Breast epithelium (tissue), 3 donors: Measurements from ENCODE around the gene FERMT1.

Source experiments
- POLR2A ChIP-seq: fragments of 450-650 bp; IDR thresholded peaks from one replicate; pipeline ENCODE4 v1.6.1; 2016; ENCODE audit warnings: antibody characterized with exemption, mild to moderate bottlenecking, moderate library complexity
- POLR2AphosphoS5 ChIP-seq, 3 donors: sonication (generic); formaldehyde crosslinking; IDR thresholded peaks; one replicate each; pipeline ENCODE4 v1.6.1; 2017; ENCODE audit warnings: antibody characterized with exemption in 3 of 3
- TF ChIP-seq, protein P1 (sequence below), 3 donors: fragments of 450-650 bp; IDR thresholded peaks; one replicate each; pipeline ENCODE4 v1.5.1; 2016 to 2017; ENCODE audit warnings: antibody characterized with exemption in 3 of 3, mild to moderate bottlenecking in 3 of 3, moderate library complexity in 3 of 3

DNA sequence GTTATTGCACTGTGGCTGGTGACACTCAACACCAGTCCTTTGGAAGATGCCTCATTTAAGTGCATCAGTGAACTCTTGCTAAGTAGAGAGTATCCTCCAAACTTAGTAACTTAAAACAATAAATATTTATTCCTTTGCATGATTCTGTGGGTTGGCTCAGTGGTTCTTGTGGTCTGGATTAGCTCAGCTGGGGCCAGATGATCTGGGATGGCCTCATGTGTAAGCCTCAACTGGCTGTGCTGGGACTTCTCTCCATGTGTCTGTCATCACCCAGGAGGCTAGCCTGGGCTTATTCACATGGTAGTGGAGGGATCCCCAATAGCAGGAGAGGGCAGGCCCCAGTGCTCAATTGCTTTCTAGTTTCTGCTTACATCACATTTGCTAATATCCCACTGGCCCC lies 77.3 kb downstream of the FERMT1 start:
- TF ChIP-seq POLR2A, result no peak
- TF ChIP-seq, protein P1, sequence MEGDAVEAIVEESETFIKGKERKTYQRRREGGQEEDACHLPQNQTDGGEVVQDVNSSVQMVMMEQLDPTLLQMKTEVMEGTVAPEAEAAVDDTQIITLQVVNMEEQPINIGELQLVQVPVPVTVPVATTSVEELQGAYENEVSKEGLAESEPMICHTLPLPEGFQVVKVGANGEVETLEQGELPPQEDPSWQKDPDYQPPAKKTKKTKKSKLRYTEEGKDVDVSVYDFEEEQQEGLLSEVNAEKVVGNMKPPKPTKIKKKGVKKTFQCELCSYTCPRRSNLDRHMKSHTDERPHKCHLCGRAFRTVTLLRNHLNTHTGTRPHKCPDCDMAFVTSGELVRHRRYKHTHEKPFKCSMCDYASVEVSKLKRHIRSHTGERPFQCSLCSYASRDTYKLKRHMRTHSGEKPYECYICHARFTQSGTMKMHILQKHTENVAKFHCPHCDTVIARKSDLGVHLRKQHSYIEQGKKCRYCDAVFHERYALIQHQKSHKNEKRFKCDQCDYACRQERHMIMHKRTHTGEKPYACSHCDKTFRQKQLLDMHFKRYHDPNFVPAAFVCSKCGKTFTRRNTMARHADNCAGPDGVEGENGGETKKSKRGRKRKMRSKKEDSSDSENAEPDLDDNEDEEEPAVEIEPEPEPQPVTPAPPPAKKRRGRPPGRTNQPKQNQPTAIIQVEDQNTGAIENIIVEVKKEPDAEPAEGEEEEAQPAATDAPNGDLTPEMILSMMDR (IDR thresholded peaks at IDR 0.05), result no peak
- no peak for TF ChIP-seq POLR2AphosphoS5 (IDR thresholded peaks at IDR 0.05)
